ENCODE results near the gene HOXA7. TPM values are rescaled to one million over a fixed set of nuclear protein-coding genes. Genes with fewer than 3 reads are reported as not detected.

Gene HOXA7
- total and polyA plus RNA-seq, 7 donors = 4.7 to 23.9 (median 9.1) TPM

GRCh38 chr7:27172315-27172774 lies 15.9 kb upstream of the HOXA7 start:
- H3K27ac ChIP-seq = peak overlapping the region in 3 of 4 donors; percentile 97 to 98 (median 98)
- 2 to 7% methylated on average over 10 of the region's 10 CpGs for WGBS, 2 donors
- intact Hi-C loops (cut with DNase I) = no loop called here

GRCh38 chr7:27171637-27172314 lies 15.3 kb upstream of the HOXA7 start:
- Histone ChIP-seq H3K4me3 (peak overlapping the region; percentile 47 to 85 (median 82)), H3K27me3 (no peaks in the 10 kb centered on the region), H3K36me3 (no peaks in the 10 kb centered on the region), H3K27ac (peak overlapping the region in 3 of 4 donors; percentile 97 to 98 (median 98)), H3K4me1 (peaks cover 0 to 39% (median 29%) of the 10 kb centered on the region in 4 donors), H3K9me3 (no peaks in the 10 kb centered on the region)
- peak in 3 of 4 donors; percentile 19 to 41 (median 30) for TF ChIP-seq POLR2AphosphoS5 (IDR thresholded peaks at IDR 0.05)
- no peak for TF ChIP-seq EP300 (IDR thresholded peaks at IDR 0.05)
- TF ChIP-seq CTCF (IDR thresholded peaks at IDR 0.05) = no peak
- peak; percentile 66 for DNase-seq
- intact Hi-C loops (cut with DNase I) = no loop called here
- WGBS, 2 donors = 1 to 6% methylated on average over 30 of the region's 30 CpGs

More at GRCh38 chr7:27172315-27172774, 15.9 kb upstream of the HOXA7 start:
- Histone ChIP-seq H3K4me3 (peak overlapping the region; percentile 47 to 85 (median 82)), H3K4me1 (peaks cover 0 to 34% (median 26%) of the 10 kb centered on the region in 4 donors), H3K36me3 (no peaks in the 10 kb centered on the region), H3K27me3 (no peaks in the 10 kb centered on the region), H3K9me3 (no peaks in the 10 kb centered on the region)
- no peak for TF ChIP-seq POLR2AphosphoS5 (IDR thresholded peaks at IDR 0.05)
- no peak for TF ChIP-seq POLR2A (IDR thresholded peaks at IDR 0.05)
- no peak for TF ChIP-seq CTCF (IDR thresholded peaks at IDR 0.05)
- no peak for TF ChIP-seq EP300 (IDR thresholded peaks at IDR 0.05)
- peak; percentile 75 for DNase-seq

- Histone ChIP-seq H3K36me3 (no peaks in the 10 kb centered on the region), H3K9me3 (no peaks in the 10 kb centered on the region), H3K4me3 (peak overlapping the region; percentile 47 to 85 (median 82)), H3K27ac (peak overlapping the region in 3 of 4 donors; percentile 97 to 98 (median 98)), H3K4me1 (peaks cover 0 to 39% (median 27%) of the 10 kb centered on the region in 4 donors), H3K27me3 (no peaks in the 10 kb centered on the region)
- intact Hi-C loops (cut with DNase I) = no loop called here
- peak; percentile 71 for DNase-seq
- 5 to 11% methylated on average over 8 of the region's 8 CpGs for WGBS, 2 donors
- no peak for TF ChIP-seq POLR2A (IDR thresholded peaks at IDR 0.05)
- TF ChIP-seq EP300 (IDR thresholded peaks at IDR 0.05) = no peak
Observed at GRCh38 chr7:27171325-27171636, 14.8 kb upstream of the HOXA7 start.

- Histone ChIP-seq H3K4me3 (peak overlapping the region; percentile 47 to 85 (median 82)), H3K27ac (peak overlapping the region in 3 of 4 donors; percentile 97 to 98 (median 98)), H3K9me3 (no peaks in the 10 kb centered on the region), H3K27me3 (no peaks in the 10 kb centered on the region), H3K36me3 (no peaks in the 10 kb centered on the region), H3K4me1 (peaks cover 0 to 40% (median 26%) of the 10 kb centered on the region in 4 donors)
- TF ChIP-seq EP300 (IDR thresholded peaks at IDR 0.05) (no peak), CTCF (IDR thresholded peaks at IDR 0.05) (no peak), POLR2AphosphoS5 (IDR thresholded peaks at IDR 0.05) (no peak), POLR2A (IDR thresholded peaks at IDR 0.05) (no peak)
- DNase-seq = no peak
- intact Hi-C loops (cut with DNase I) = no loop called here
- 4 to 22% methylated on average over 11 of the region's 11 CpGs for WGBS, 2 donors
Observed at GRCh38 chr7:27170426-27171324, 14.2 kb upstream of the HOXA7 start.
